SU-DHL-6 (cell line): ENCODE data around the gene EGFL7.

Source experiments
- H2AFZ ChIP-seq: fragments of 200-600 bp; sonication (generic); 2 replicates; pipeline ENCODE4 v1.6.1; 2014; ENCODE audit warnings: low read depth, mild to moderate bottlenecking, moderate library complexity, mixed read lengths, antibody characterized with exemption, low read length; ENCODE audit not compliant: severe bottlenecking
- H3F3A ChIP-seq: fragments of 200-600 bp; shearing (Covaris generic); 2 replicates; pipeline ENCODE4 v1.6.0; 2016; ENCODE audit warnings: antibody characterized with exemption, mild to moderate bottlenecking; ENCODE audit not compliant: insufficient read depth
- H3K27ac ChIP-seq: fragments of 200-600 bp; sonication (generic); 2 replicates; pipeline ENCODE4 v1.5.1; 2016; ENCODE audit warnings: low read depth, mild to moderate bottlenecking, low read length, moderate library complexity, mixed read lengths
- H3K27me3 ChIP-seq: fragments of 200-600 bp; sonication (generic), shearing (Covaris generic); 2 replicates; pipeline ENCODE4 v1.6.0; 2014; ENCODE audit warnings: mild to moderate bottlenecking, low read length
- H3K36me3 ChIP-seq: fragments of 200-600 bp; sonication (generic); 2 replicates; pipeline ENCODE4 v1.6.1; 2014; ENCODE audit warnings: mild to moderate bottlenecking, low read length, mixed read lengths
- H3K4me2 ChIP-seq: fragments of 300-600, 200-600 bp; shearing (Covaris generic), sonication (generic); 2 replicates; pipeline ENCODE4 v1.6.0; 2014; ENCODE audit warnings: low read length, low read depth, mild to moderate bottlenecking; ENCODE audit not compliant: poor library complexity, severe bottlenecking
- H3K4me3 ChIP-seq: fragments of 200-600 bp; sonication (generic); 2 replicates; pipeline ENCODE4 v1.5.1; 2014; ENCODE audit warnings: antibody characterized with exemption, low read length, mild to moderate bottlenecking, mixed read lengths; ENCODE audit not compliant: insufficient read depth, poor library complexity, severe bottlenecking
- H3K79me2 ChIP-seq: fragments of 200-600 bp; sonication (generic); 2 replicates; pipeline ENCODE4 v1.6.1; 2014; ENCODE audit warnings: mild to moderate bottlenecking, low read length, moderate library complexity; ENCODE audit not compliant: insufficient read depth
- H3K9ac ChIP-seq: fragments of 200-600 bp; sonication (generic); 2 replicates; pipeline ENCODE4 v1.7.0; 2014; ENCODE audit warnings: mild to moderate bottlenecking, low read length
- H3K9me2 ChIP-seq: fragments of 200-600 bp; sonication (generic); replicated peaks from 2 replicates; pipeline ENCODE4 v1.6.1; 2014; ENCODE audit warnings: low read length; ENCODE audit not compliant: insufficient read depth
- H3K9me3 ChIP-seq: fragments of 200-600 bp; sonication (generic); 2 replicates; pipeline ENCODE4 v1.6.1; 2014; ENCODE audit warnings: low read length, mixed read lengths; ENCODE audit not compliant: insufficient read depth
- H4K20me1 ChIP-seq: fragments of 200-600 bp; sonication (generic); 2 replicates; pipeline ENCODE4 v1.6.1; 2014; ENCODE audit warnings: low read depth, mild to moderate bottlenecking, antibody characterized with exemption, low read length, moderate library complexity, mixed read lengths
- EZH2phosphoT487 ChIP-seq: fragments of 200-600 bp; sonication (generic), shearing (Covaris generic); conservative IDR thresholded peaks from 2 replicates; pipeline ENCODE4 v1.6.1; 2018; ENCODE audit warnings: mild to moderate bottlenecking, antibody characterized with exemption, low read length, moderate library complexity, mixed read lengths
- TF ChIP-seq, protein P1 (sequence below): fragments of 200-600 bp; sonication (generic); IDR thresholded peaks from one replicate; pipeline ENCODE4 v1.5.1; 2017; ENCODE audit warnings: antibody characterized with exemption, mild to moderate bottlenecking, low read length, moderate library complexity; ENCODE audit not compliant: insufficient read depth, poor library complexity, severe bottlenecking

The EGFL7 gene

DNA sequence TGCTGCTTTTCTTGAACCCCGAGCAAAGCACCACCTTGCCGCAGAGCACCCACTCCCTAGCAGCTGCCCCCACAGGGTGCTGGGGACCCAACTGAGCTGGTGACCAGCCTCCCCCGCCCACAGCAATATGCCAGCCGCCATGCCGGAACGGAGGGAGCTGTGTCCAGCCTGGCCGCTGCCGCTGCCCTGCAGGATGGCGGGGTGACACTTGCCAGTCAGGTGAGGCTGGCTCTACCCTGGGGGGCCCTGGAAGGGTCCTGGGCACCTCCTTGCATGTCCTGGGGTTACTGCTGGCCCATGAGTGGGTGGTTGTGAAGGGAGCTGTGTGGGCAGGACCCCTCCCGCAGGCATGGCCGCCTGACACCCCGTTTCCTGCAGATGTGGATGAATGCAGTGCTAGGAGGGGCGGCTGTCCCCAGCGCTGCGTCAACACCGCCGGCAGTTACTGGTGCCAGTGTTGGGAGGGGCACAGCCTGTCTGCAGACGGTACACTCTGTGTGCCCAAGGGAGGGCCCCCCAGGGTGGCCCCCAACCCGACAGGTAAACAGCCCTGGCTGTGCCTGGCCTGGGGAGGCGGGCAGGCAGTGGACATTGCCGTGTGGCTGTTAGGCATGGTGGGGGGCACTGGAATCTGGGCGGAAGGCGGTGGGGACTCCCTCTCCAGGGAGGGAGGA is 7.2 kb downstream of the EGFL7 start:
- TF ChIP-seq EZH2phosphoT487, result no peak
- TF ChIP-seq, protein P1, sequence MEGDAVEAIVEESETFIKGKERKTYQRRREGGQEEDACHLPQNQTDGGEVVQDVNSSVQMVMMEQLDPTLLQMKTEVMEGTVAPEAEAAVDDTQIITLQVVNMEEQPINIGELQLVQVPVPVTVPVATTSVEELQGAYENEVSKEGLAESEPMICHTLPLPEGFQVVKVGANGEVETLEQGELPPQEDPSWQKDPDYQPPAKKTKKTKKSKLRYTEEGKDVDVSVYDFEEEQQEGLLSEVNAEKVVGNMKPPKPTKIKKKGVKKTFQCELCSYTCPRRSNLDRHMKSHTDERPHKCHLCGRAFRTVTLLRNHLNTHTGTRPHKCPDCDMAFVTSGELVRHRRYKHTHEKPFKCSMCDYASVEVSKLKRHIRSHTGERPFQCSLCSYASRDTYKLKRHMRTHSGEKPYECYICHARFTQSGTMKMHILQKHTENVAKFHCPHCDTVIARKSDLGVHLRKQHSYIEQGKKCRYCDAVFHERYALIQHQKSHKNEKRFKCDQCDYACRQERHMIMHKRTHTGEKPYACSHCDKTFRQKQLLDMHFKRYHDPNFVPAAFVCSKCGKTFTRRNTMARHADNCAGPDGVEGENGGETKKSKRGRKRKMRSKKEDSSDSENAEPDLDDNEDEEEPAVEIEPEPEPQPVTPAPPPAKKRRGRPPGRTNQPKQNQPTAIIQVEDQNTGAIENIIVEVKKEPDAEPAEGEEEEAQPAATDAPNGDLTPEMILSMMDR, result no peak
- no peaks in the 10 kb centered on the region for H3F3A ChIP-seq
- H3K4me3 ChIP-seq, result no peak overlapping the region
- H3K4me2 ChIP-seq, result no peak overlapping the region
- H2AFZ ChIP-seq, result no peak overlapping the region
- no peaks in the 10 kb centered on the region for H3K9me2 ChIP-seq
- no peaks in the 10 kb centered on the region for H3K79me2 ChIP-seq
- no peaks in the 10 kb centered on the region for H4K20me1 ChIP-seq
- no peaks in the 10 kb centered on the region for H3K9me3 ChIP-seq
- no peak overlapping the region for H3K27ac ChIP-seq
- no peaks in the 10 kb centered on the region for H3K27me3 ChIP-seq
- H3K36me3 ChIP-seq, result no peaks in the 10 kb centered on the region
- no peak overlapping the region for H3K9ac ChIP-seq

DNA sequence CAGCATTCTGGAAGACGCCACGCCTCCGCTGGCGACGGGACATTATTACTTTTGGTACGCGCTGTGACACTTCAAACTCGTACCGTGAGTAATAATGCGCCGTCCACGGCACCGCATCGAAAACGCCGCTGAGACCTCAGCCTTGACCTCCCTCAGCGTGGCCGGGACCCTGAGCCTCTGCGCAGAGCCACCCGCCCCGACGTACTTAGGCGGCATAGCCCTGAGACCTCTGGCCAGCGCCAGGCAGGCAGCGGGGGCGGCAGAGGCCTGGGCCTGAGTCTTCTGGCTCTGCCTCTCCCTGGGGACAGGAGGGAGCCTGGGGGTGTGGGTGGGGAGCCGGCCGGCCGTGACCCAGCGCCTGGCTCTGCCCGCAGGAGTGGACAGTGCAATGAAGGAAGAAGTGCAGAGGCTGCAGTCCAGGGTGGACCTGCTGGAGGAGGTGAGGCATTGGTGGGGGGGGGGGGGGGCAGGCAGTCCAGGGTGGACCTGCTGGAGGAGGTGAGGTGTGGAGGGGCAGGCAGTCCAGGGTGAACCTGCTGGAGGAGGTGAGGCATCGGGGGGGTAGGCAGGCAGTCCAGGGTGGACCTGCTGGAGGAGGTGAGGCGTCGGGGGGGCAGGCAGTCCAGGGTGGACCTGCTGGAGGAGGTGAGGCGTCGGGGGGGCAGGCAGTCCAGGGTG is 8.0 kb downstream of the EGFL7 start:
- Histone ChIP-seq H3F3A (no peaks in the 10 kb centered on the region), H3K4me3 (no peak overlapping the region), H3K9me2 (no peaks in the 10 kb centered on the region), H3K4me2 (no peak overlapping the region), H2AFZ (no peak overlapping the region), H3K9ac (no peak overlapping the region), H3K9me3 (no peaks in the 10 kb centered on the region), H3K79me2 (no peaks in the 10 kb centered on the region), H4K20me1 (no peaks in the 10 kb centered on the region), H3K27me3 (no peaks in the 10 kb centered on the region), H3K36me3 (no peaks in the 10 kb centered on the region), H3K27ac (no peak overlapping the region)
- TF ChIP-seq, protein P1, result no peak
- TF ChIP-seq EZH2phosphoT487, result no peak

DNA sequence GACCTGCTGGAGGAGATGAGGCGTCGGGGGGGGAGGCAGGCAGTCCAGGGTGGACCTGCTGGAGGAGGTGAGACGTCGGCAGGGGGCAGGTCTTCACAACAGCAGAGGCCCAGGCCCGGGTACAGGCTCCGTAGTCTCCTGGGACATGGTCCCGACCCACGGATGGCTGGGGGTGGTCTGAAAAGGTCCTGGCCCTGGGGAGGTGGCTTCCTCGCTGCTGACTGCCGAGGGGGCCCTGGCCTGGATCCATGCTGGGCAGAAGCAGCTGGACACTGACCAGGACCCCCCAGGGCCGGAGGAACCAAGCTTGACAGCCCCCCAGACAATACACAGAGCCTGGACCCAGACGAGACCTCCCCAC is 8.5 kb downstream of the EGFL7 start:
- no peak overlapping the region for H3K4me2 ChIP-seq
- no peaks in the 10 kb centered on the region for H3K79me2 ChIP-seq
- H3K36me3 ChIP-seq, result no peaks in the 10 kb centered on the region
- H3K9me2 ChIP-seq, result no peaks in the 10 kb centered on the region
- H3K9ac ChIP-seq, result no peak overlapping the region
- no peak for TF ChIP-seq EZH2phosphoT487
- TF ChIP-seq, protein P1, result no peak
- no peak overlapping the region for H3K27ac ChIP-seq
- H3K9me3 ChIP-seq, result no peaks in the 10 kb centered on the region
- no peaks in the 10 kb centered on the region for H4K20me1 ChIP-seq
- no peak overlapping the region for H3K4me3 ChIP-seq
- H3F3A ChIP-seq, result no peaks in the 10 kb centered on the region
- H2AFZ ChIP-seq, result no peak overlapping the region
- no peaks in the 10 kb centered on the region for H3K27me3 ChIP-seq
